GM12878 (cell line): ENCODE data around the gene CDKN2B-AS1. TPM values are rescaled to one million over a fixed set of nuclear protein-coding genes. Genes with fewer than 3 reads are reported as not detected.

Experiments
- CBFB ChIP-seq: IDR thresholded peaks from 2 replicates; pipeline ENCODE4 v1.6.1; 2016; ENCODE audit warnings: antibody characterized with exemption, low read depth
- CEBPB ChIP-seq, 2 experiments: fragments of 150-350 bp in 1 of 2; IDR thresholded peaks; 2 replicates each; pipeline ENCODE4 v1.6.1; 2012 to 2014; ENCODE audit warnings: low read depth in 2 of 2, low read length in 2 of 2, borderline replicate concordance in 1 of 2, inconsistent platforms in 1 of 2
- CHD2 ChIP-seq: IDR thresholded peaks from 2 replicates; pipeline ENCODE4 v1.6.1; 2011; ENCODE audit warnings: low read depth, low read length, improper control_type of control experiment, borderline replicate concordance
- ESRRA ChIP-seq: IDR thresholded peaks from 2 replicates; pipeline ENCODE4 v1.6.1; 2012; ENCODE audit warnings: mild to moderate bottlenecking, low read length, improper control_type of control experiment
- ETV6 ChIP-seq, 2 experiments: fragments of 450-650 bp in 1 of 2; IDR thresholded peaks in 1 of 2; conservative IDR thresholded peaks in 1 of 2; 2 replicates each; pipeline ENCODE4 v1.6.1; 2014; ENCODE audit warnings: antibody characterized with exemption in 1 of 2, borderline replicate concordance in 1 of 2, low read depth in 1 of 2, mild to moderate bottlenecking in 1 of 2, moderate library complexity in 1 of 2
- EZH2 ChIP-seq: IDR thresholded peaks from 2 replicates; pipeline ENCODE4 v1.6.1; 2012; ENCODE audit warnings: low read depth, mild to moderate bottlenecking, control low read depth, inconsistent platforms, low read length, borderline replicate concordance; ENCODE audit not compliant: control insufficient read depth
- JUNB ChIP-seq: IDR thresholded peaks from 2 replicates; pipeline ENCODE4 v1.6.1; 2016; ENCODE audit warnings: antibody characterized with exemption, mild to moderate bottlenecking
- NRF1 ChIP-seq: conservative IDR thresholded peaks from 2 replicates; pipeline ENCODE4 v1.6.1; 2011; ENCODE audit warnings: mild to moderate bottlenecking, low read depth, low read length, improper control_type of control experiment
- PAX5 ChIP-seq: IDR thresholded peaks from 2 replicates; pipeline ENCODE4 v1.6.1; 2011; ENCODE audit warnings: low read depth, low read length, borderline replicate concordance
- POLR2AphosphoS2 ChIP-seq: IDR thresholded peaks from 2 replicates; pipeline ENCODE4 v1.6.1; 2011; ENCODE audit warnings: low read depth, mild to moderate bottlenecking, low read length, improper control_type of control experiment, moderate library complexity
- POLR2AphosphoS5 ChIP-seq: IDR thresholded peaks from 2 replicates; pipeline ENCODE4 v1.6.1; 2011; ENCODE audit warnings: mild to moderate bottlenecking, low read length, inconsistent platforms
- POU2F2 ChIP-seq: IDR thresholded peaks from 3 replicates; pipeline ENCODE4 v1.6.1; 2011; ENCODE audit warnings: low read depth, mild to moderate bottlenecking, low read length, borderline replicate concordance
- SMAD5 ChIP-seq: IDR thresholded peaks from 2 replicates; pipeline ENCODE4 v1.6.1; 2016; ENCODE audit warnings: antibody characterized with exemption, low read depth
- SRF ChIP-seq, 2 experiments: IDR thresholded peaks; 2 replicates each; pipeline ENCODE4 v1.6.1; 2011; ENCODE audit warnings: low read depth in 2 of 2, low read length in 2 of 2, mild to moderate bottlenecking in 1 of 2, moderate library complexity in 1 of 2
- STAT1 ChIP-seq: fragments of 450-650 bp; conservative IDR thresholded peaks from 2 replicates; pipeline ENCODE4 v1.6.1; 2014; ENCODE audit warnings: antibody characterized with exemption, mild to moderate bottlenecking
- TAF1 ChIP-seq: IDR thresholded peaks from 2 replicates; pipeline ENCODE4 v1.6.1; 2011; ENCODE audit warnings: mild to moderate bottlenecking, low read depth, low read length, borderline replicate concordance
- TARDBP ChIP-seq: IDR thresholded peaks from 2 replicates; pipeline ENCODE4 v1.6.1; 2016; ENCODE audit warnings: borderline replicate concordance
- TCF3 ChIP-seq: IDR thresholded peaks from 2 replicates; pipeline ENCODE4 v1.6.1; 2012; ENCODE audit warnings: low read depth, mild to moderate bottlenecking, low read length, borderline replicate concordance; ENCODE audit not compliant: insufficient read depth
- ZNF217 ChIP-seq: fragments of 450-650 bp; IDR thresholded peaks from 2 replicates; pipeline ENCODE4 v1.6.1; 2017; ENCODE audit warnings: antibody characterized with exemption, mild to moderate bottlenecking
- ZNF274 ChIP-seq: IDR thresholded peaks from one replicate; pipeline ENCODE4 v1.8.0; 2011; ENCODE audit not compliant: insufficient read length, insufficient read depth
- ZNF384 ChIP-seq: IDR thresholded peaks from 2 replicates; pipeline ENCODE4 v1.6.1; 2012; ENCODE audit warnings: low read depth, mild to moderate bottlenecking, low read length, improper control_type of control experiment, borderline replicate concordance
- ZNF622 ChIP-seq: fragments of 450-650 bp; IDR thresholded peaks from 2 replicates; pipeline ENCODE4 v1.6.1; 2017; ENCODE audit warnings: mild to moderate bottlenecking, inconsistent platforms
- polyA plus RNA-seq, 11 experiments: library from polyadenylated mRNA; depleted of rRNA in 4 of 11; unstranded in 6 of 11; stranded (reverse) in 5 of 11; fragments of >200 nt; fragmentation: Nextera tagmentation in 4 of 11; fragmentation: Illumina TruSeq in 1 of 11; extraction: Ambion mirVana in 4 of 11; extraction: Trizol in 1 of 11; gene quantifications; 1 replicate in 1 of 11; 2 replicates in 10 of 11; pipeline versions ENCODE4 v1.2.1 to v1.2.3, GENCODE V29; 2011 to 2016; ENCODE audit warnings: inconsistent platforms in 2 of 11, missing spikeins in 2 of 11, low read depth in 1 of 11
- total RNA-seq, 4 experiments: library from RNA; depleted of rRNA in 3 of 4; stranded (reverse); fragments of >200 nt in 3 of 4; fragmentation: Illumina TruSeq in 1 of 4; extraction: Trizol in 1 of 4; gene quantifications; 2 replicates each; pipeline versions ENCODE4 v1.2.1 to v1.2.3, GENCODE V29; 2013 to 2021
- TF ChIP-seq, protein P1 (sequence below): fragments of 450-650 bp; formaldehyde crosslinking; IDR thresholded peaks from 2 replicates; pipeline ENCODE4 v1.5.0; 2022; ENCODE audit warnings: mild to moderate bottlenecking, missing genetic modification characterization
- TF ChIP-seq, protein P2 (sequence below): IDR thresholded peaks from 2 replicates; pipeline ENCODE4 v1.6.1; 2012; ENCODE audit warnings: low read depth, low read length, improper control_type of control experiment
- TF ChIP-seq, protein P3 (sequence below): fragments of 450-650 bp; IDR thresholded peaks from 2 replicates; pipeline ENCODE4 v1.6.1; 2017; ENCODE audit warnings: antibody characterized with exemption, mild to moderate bottlenecking, moderate library complexity

The CDKN2B-AS1 gene
- total and polyA plus RNA-seq, 10 of the 15 experiments (the other 5 are each of a cell fraction or from before 2014, with no cell fraction given), result 0.22 to 2.2 (median 1.0) TPM; not detected in 1

DNA sequence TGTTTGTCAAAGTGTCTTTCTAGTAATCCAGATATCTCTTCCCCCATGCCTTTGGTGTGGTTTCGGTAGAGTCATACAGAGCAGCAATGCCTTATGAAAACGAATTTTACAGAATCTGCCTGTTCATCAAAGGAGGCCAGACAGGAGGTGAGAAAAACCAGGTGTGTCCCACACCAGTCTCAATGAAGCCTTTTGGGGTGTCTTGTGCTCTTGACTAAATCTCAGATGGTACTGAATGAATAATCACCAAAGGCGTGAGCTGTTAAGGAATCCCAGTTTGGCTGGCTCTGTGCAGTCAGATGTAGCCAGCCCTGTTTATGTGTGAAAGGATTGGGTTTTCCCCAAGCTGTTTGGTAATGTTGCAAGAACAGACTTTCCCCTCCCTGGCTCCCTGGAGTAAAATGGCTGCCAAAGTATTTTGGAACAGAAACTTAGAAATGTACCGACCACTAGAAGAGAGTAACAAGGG is 85.3 kb downstream of the CDKN2B-AS1 start (continued):
- TF ChIP-seq, protein P1, sequence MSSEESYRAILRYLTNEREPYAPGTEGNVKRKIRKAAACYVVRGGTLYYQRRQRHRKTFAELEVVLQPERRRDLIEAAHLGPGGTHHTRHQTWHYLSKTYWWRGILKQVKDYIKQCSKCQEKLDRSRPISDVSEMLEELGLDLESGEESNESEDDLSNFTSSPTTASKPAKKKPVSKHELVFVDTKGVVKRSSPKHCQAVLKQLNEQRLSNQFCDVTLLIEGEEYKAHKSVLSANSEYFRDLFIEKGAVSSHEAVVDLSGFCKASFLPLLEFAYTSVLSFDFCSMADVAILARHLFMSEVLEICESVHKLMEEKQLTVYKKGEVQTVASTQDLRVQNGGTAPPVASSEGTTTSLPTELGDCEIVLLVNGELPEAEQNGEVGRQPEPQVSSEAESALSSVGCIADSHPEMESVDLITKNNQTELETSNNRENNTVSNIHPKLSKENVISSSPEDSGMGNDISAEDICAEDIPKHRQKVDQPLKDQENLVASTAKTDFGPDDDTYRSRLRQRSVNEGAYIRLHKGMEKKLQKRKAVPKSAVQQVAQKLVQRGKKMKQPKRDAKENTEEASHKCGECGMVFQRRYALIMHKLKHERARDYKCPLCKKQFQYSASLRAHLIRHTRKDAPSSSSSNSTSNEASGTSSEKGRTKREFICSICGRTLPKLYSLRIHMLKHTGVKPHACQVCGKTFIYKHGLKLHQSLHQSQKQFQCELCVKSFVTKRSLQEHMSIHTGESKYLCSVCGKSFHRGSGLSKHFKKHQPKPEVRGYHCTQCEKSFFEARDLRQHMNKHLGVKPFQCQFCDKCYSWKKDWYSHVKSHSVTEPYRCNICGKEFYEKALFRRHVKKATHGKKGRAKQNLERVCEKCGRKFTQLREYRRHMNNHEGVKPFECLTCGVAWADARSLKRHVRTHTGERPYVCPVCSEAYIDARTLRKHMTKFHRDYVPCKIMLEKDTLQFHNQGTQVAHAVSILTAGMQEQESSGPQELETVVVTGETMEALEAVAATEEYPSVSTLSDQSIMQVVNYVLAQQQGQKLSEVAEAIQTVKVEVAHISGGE, result no peak
- 0 out of 2 replicates have a peak, but pooled peaks have one; percentile 34 for TF ChIP-seq ZNF217
- no peak for TF ChIP-seq TAF1
- TF ChIP-seq SRF (IDR thresholded peaks at IDR 0.05; ENCODE audit: low read depth in 2 of 2, low read length in 2 of 2), result 0 out of 4 replicates have a peak, but pooled peaks of 1 of the 2 experiments have one; percentile 33
- TF ChIP-seq CEBPB (IDR thresholded peaks at IDR 0.05; ENCODE audit: borderline replicate concordance in 1 of 2, low read depth in 2 of 2, low read length in 2 of 2), result peak in 1 of 2 experiments; percentile 82; a peak in 2 of 4 replicates
- peak; percentile 48; the same call in 1 of the 2 replicates for TF ChIP-seq PAX5
- no peak for TF ChIP-seq ESRRA
- no peak for TF ChIP-seq POLR2AphosphoS5
- no peak for TF ChIP-seq NRF1
- TF ChIP-seq CBFB, result peak; percentile 67; the same call in 1 of the 2 replicates
- no peak; a peak in 1 of 4 replicates for TF ChIP-seq ETV6 (conservative IDR thresholded peaks at IDR 0.05 in 1 of 2, IDR thresholded peaks at IDR 0.05 in 1 of 2; ENCODE audit: borderline replicate concordance in 1 of 2, low read depth in 1 of 2)
- TF ChIP-seq SMAD5, result no peak
- TF ChIP-seq TARDBP, result no peak
- TF ChIP-seq, protein P2, sequence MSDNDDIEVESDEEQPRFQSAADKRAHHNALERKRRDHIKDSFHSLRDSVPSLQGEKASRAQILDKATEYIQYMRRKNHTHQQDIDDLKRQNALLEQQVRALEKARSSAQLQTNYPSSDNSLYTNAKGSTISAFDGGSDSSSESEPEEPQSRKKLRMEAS, result no peak
- TF ChIP-seq ZNF622, result no peak
- no peak for TF ChIP-seq CHD2
- TF ChIP-seq, protein P3, sequence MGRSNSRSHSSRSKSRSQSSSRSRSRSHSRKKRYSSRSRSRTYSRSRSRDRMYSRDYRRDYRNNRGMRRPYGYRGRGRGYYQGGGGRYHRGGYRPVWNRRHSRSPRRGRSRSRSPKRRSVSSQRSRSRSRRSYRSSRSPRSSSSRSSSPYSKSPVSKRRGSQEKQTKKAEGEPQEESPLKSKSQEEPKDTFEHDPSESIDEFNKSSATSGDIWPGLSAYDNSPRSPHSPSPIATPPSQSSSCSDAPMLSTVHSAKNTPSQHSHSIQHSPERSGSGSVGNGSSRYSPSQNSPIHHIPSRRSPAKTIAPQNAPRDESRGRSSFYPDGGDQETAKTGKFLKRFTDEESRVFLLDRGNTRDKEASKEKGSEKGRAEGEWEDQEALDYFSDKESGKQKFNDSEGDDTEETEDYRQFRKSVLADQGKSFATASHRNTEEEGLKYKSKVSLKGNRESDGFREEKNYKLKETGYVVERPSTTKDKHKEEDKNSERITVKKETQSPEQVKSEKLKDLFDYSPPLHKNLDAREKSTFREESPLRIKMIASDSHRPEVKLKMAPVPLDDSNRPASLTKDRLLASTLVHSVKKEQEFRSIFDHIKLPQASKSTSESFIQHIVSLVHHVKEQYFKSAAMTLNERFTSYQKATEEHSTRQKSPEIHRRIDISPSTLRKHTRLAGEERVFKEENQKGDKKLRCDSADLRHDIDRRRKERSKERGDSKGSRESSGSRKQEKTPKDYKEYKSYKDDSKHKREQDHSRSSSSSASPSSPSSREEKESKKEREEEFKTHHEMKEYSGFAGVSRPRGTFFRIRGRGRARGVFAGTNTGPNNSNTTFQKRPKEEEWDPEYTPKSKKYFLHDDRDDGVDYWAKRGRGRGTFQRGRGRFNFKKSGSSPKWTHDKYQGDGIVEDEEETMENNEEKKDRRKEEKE, result no peak
- no peak for TF ChIP-seq ZNF274
- no peak for TF ChIP-seq POLR2AphosphoS2
- no peak for TF ChIP-seq EZH2
- peak; percentile 92 for TF ChIP-seq JUNB
- no peak for TF ChIP-seq STAT1
- TF ChIP-seq ZNF384, result no peak
- no peak for TF ChIP-seq POU2F2
- TF ChIP-seq TCF3, result peak; percentile 72; the same call in 1 of the 2 replicates
